Hematopoietic multipotent progenitor cell treated with erythropoietin and hydrocortisone succinate and interleukin-3 and kit ligand, for 6 days (in vitro differentiated cells): ENCODE results near the gene KCTD4.
"Not testable (repeated sequence)": the region's sequence is repeated elsewhere in the genome, so short reads cannot be mapped to it uniquely, and the experiment has no call there.

ENCODE experiments used
- DNase-seq: peaks from one replicate; pipeline ENCODE4 v3.0.0-alpha.2; 2015

KCTD4 gene

GRCh38 chr13:45215392-45216077 lies 14.7 kb upstream of the KCTD4 start:
- no peak for DNase-seq

GRCh38 chr13:45209229-45209628 lies 8.4 kb upstream of the KCTD4 start:
- no peak for DNase-seq

- no peak for DNase-seq
Observed at GRCh38 chr13:45208132-45208531, 7.3 kb upstream of the KCTD4 start.

- DNase-seq = no peak
Observed at GRCh38 chr13:45207319-45207718, 6.5 kb upstream of the KCTD4 start.

- DNase-seq = no peak
Observed at GRCh38 chr13:45206340-45206739, 5.5 kb upstream of the KCTD4 start.

- DNase-seq = no peak
Observed at GRCh38 chr13:45205124-45205523, 4.3 kb upstream of the KCTD4 start.

GRCh38 chr13:45199711-45200110 lies 1.1 kb downstream of the KCTD4 start:
- DNase-seq = no peak

GRCh38 chr13:45198924-45199323 lies 1.9 kb downstream of the KCTD4 start:
- DNase-seq = no peak

- no peak for DNase-seq
Observed at GRCh38 chr13:45198041-45198440, 2.8 kb downstream of the KCTD4 start.

- DNase-seq = no peak
Observed at GRCh38 chr13:45196622-45197021, 4.2 kb downstream of the KCTD4 start.

- DNase-seq = peak; percentile 22
Observed at GRCh38 chr13:45196096-45196495, 4.7 kb downstream of the KCTD4 start.

GRCh38 chr13:45195421-45195820 lies 5.4 kb downstream of the KCTD4 start:
- no peak for DNase-seq

- DNase-seq = no peak
Observed at GRCh38 chr13:45194081-45194939, 6.5 kb downstream of the KCTD4 start.

- DNase-seq = no peak
Observed at GRCh38 chr13:45191874-45192273, 9.0 kb downstream of the KCTD4 start.

GRCh38 chr13:45189511-45189910 lies 11.3 kb downstream of the KCTD4 start:
- DNase-seq = peak; percentile 19

- DNase-seq = not testable (repeated sequence)
Observed at GRCh38 chr13:45189077-45189476, 11.8 kb downstream of the KCTD4 start.

GRCh38 chr13:45185286-45185685 lies 15.6 kb downstream of the KCTD4 start:
- DNase-seq = no peak

GRCh38 chr13:45184693-45185092 lies 16.2 kb downstream of the KCTD4 start:
- no peak for DNase-seq

- no peak for DNase-seq
Observed at GRCh38 chr13:45180713-45181601, 19.9 kb downstream of the KCTD4 start.

- DNase-seq = no peak
Observed at GRCh38 chr13:45180303-45180702, 20.5 kb downstream of the KCTD4 start.

GRCh38 chr13:45179428-45179827 lies 21.4 kb downstream of the KCTD4 start:
- no peak for DNase-seq

GRCh38 chr13:45178349-45179162 lies 22.3 kb downstream of the KCTD4 start:
- DNase-seq = no peak
